HG02588 (cell line): Measurements from ENCODE around the gene TFPI2.

ENCODE experiments used
- ATAC-seq: cut with Tn5 transposase; IDR thresholded peaks from one replicate; pipeline ENCODE4 v1.9.1; 2021; ENCODE audit warnings: mild to moderate bottlenecking, moderate library complexity; ENCODE audit not compliant: unreplicated experiment

TFPI2 gene

DNA sequence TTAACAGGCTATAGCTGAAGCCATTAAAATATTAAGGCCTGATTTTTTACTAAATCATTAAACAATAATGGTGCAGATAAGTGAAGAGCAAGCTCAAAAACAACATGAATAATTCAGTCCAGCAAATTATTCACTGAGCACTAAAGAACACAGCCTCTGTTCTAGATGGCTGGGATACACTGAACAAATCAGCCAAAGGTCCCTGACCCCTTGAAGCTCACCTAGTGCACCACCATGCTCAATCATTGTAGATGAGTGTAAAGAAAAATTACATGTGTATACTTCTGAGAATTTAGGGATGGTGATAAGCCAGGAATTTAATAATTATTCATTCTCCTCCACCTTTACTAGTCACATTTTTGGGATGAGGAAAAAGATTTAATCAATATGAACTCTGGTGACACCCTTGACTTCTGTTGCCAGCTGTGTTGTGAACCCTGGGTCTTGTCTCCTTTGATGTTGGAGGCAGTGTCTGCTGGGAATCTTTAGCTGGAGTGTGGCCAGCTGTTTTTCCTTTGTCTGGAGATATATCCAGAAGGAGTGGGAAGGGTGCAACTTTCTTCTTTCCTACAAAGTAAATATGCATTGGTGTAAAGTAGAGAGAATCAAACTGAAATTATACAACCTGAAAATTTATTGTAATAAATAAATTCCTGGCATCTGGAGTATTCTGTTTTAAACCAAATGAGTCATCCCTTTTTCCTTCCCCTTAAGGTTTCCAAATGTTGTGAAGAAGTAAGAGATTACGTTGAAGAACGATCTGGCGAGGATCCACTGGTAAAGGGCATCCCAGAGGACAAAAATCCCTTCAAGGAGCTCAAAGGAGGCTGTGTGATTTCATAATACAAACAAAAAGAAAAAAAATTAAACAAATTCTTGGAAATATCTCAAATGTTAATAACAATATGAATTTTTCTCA is 19.8 kb upstream of the TFPI2 start:
- no peak for ATAC-seq

DNA sequence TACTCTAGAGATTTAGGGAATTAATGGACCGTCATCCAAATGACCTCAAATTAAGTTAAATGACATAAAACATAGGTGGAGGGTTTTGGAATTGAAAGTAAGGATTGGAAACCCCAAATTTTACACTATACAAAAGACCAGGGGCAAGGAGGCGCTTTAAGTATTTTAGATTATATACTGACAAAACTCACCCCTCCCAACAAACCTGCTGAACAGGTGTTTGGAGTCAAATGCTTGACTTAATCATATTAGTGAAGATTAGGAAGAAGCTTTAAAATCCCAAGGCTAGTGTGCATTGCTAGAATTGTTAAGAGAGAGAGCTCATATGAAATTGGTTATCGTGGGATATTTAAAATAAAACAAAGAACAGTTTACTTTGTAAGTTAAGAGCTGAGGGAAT is 15.7 kb upstream of the TFPI2 start, which contains the start of gene GNGT1:
GNGT1 (plus strand) TSS at position 301 of the 400 bp plus-strand sequence. CDS start 180 bp downstream, outside the sequence.
- ATAC-seq, result no peak

GRCh38 chr7:93902777-93903423 is 12.3 kb upstream of the TFPI2 start:
- ATAC-seq, result peak; percentile 55

DNA sequence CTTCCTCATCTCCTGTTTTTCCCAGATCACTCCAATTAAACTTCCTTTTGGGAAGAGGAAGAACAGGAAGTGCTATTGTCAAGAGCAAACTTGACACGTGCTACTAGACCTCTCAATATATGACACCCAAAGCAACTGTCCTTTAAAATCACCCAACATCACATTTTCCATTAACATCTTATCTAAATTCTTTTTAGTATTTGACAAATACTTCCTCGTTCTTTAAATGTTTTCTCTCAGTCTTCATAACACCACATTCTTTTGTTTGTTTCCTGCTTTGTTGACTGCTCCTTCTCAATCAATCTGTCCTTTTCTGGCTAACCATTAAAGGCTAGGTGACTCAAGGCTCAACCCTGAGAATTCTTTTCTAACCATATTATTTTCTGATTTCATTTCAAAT is 7.1 kb upstream of the TFPI2 start:
- no peak for ATAC-seq

DNA sequence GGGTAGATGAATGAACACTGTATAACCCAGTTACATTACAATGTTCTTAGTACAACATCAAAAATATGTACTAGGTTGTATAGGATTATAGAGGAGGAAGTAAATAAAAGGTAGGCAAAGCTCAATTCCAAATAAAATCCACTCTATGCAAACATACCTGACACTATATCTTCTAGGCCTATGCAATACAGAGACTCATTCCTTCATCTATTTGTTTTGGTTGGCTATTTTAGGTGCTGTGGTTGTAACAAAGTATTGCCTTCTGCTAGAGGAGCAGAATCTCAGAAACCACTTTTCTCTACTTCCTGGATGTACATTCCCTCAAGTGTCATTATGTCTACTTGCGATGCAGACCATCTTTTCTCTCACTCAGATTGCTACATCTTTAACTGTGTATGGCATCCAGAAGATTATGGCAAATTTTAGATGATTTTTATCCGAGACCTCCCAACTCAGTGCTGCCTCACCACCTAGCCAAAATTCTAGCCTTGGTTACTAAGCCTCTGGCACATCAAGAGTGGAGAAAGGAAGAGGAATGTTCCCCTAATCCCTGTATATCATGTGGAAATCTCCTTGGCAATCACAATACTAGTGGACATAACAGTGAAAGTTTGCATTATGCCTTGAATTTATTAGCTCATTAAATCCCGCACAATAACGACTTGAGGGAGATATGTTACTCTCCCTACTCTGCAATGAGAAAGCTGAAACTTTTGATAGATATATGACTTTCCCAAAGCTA is 5.5 kb upstream of the TFPI2 start:
- ATAC-seq, result no peak

- no peak for ATAC-seq
Measured at GRCh38 chr7:93894966-93895640, 4.5 kb upstream of the TFPI2 start.

- ATAC-seq, result no peak
Measured at GRCh38 chr7:93894426-93894825, 3.9 kb upstream of the TFPI2 start.

DNA sequence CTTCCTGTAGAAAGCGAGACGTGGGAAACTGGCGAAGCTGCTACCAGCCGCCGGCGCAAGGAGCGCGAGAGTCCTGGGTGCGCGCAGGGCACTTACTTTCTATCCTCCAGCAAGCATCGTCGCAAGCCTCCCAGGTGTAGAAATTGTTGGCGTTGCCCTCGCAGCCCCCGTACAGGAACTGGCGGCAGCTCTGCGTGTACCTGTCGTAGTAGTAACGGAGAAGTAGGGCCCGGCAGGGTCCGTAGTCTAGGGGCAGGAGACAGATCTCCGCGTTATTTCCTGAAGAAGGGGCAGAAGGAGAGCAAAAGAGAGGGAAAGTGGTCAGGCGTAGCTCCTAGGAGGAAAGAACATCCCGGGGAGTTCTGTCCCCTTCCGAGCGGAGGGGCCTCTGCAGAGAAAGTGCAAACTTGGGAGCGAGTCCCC is 501 bp downstream of the TFPI2 start:
- ATAC-seq, result peak; percentile 38

GRCh38 chr7:93889261-93889660 is 1.3 kb downstream of the TFPI2 start:
- no peak for ATAC-seq

- no peak for ATAC-seq
Measured at GRCh38 chr7:93884541-93884940, 6.0 kb downstream of the TFPI2 start.

GRCh38 chr7:93883917-93884345 is 6.6 kb downstream of the TFPI2 start:
- no peak for ATAC-seq

DNA sequence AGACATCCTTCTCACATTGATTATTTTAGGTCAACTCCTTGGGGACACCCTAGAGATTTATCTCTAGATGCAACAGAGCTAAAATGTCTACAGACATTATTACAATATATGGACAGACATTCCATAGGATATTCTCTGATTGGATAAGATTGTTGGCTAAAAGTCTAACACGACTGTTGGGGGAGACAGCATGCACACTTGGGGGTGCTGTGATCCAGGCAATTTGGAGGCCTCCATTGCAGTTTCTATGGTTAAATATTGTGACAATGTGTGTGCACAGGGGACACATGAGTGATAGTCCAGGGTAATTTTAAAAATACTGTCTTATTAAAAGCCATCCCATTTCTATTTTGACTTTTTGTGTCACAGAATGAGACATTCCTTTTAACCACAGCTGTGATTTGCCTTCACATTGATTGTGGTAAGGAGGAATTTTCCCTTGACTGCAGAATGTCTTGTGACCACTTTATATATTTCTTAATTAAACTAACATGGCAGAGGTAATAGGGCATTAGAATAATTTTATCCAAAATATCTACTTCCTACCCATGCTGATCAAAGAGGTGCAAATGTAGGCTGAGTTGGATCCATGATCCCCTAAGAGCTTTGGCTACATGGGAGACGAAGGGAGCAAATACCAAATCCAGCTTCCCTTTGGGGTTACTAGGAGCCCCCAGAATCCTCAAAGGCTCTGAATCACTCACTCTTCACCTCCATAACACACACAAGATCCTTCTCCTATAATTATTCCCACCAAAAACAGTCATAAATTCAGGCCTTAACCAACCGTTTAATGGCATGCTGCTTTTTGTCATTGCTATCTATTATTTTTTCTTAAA is 7.3 kb downstream of the TFPI2 start:
- no peak for ATAC-seq

DNA sequence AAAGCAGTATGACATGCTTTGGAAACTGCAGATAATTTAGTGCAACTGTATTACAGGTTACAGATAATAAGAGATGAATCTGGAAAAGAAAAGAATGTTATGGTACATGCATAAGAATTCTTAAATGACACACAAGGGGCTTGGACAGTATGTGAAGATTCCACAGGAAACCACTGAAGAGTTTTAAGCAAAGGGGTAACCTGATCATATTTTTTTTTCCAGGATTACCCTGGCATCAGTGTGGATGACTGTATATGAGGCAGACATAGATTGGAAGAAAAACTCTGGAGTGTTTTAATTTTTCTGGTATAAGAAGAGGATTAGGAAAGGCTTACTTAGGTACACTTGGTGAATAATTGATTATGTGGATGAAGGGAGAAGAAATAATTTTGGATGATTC is 8.1 kb downstream of the TFPI2 start:
- ATAC-seq, result no peak

- ATAC-seq, result no peak
Measured at GRCh38 chr7:93879356-93879755, 11.2 kb downstream of the TFPI2 start.

DNA sequence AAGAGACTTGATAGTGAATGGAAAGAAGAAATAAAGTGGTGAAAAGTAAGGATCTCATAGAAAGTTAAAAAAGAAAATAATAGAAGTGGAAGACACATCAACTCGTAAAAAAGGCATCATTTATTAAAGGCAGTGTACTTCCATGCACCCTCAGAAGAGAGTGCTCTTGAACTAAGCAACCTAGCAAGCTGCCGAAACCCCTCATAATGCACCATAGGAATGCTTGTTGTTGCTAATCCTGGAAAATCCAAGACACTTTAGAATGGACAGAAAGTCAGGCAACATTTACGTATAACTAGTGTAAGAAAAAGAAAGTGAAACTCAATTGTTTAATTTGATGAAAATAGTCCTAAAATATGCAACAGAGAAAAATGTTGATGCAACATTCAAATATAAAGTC is 12.8 kb downstream of the TFPI2 start:
- ATAC-seq, result no peak

GRCh38 chr7:93873998-93874574 is 16.5 kb downstream of the TFPI2 start:
- no peak for ATAC-seq

GRCh38 chr7:93866886-93867285 is 23.7 kb downstream of the TFPI2 start:
- no peak for ATAC-seq

- no peak for ATAC-seq
Measured at GRCh38 chr7:93862651-93863050, 27.9 kb downstream of the TFPI2 start.

DNA sequence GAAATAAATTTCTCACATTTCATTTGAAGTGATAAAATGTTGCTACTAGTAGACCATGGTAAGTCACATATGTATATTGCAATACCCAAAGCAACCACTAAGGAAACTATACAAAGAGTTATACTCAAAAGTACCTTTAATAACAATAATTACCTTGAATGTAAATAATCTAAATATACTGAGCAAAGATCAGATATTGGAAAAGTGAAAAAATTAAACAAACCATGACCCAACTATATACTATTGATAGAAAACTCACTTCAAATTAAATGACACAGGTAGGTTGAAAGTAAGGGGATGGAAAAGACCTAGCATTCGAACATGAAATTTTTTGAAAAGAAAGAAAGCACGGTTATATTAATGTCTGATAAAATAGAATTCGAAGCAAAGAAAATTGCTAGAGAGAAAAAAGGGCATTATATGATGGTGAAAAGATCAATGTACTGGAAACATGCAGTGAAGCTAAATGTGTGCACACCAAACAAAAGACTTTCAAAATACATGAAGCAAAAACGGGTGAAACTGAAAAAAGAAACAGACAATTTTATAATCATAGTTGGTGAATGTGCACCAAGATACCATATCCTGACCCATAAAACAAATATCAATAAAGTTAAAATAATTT is 29.1 kb downstream of the TFPI2 start:
- ATAC-seq, result no peak
